Tibial artery (tissue), 4 donors: ENCODE measurements around the gene ENPP3.
A peak's percentile ranks its signal among the peaks of the same experiment; 100 is the strongest.

Source experiments
- DNase-seq, 2 donors: peaks; one replicate each; pipeline ENCODE4 v3.0.0-alpha.2; 2019
- H3K27ac ChIP-seq, 2 donors: fragments of 200-600 bp; sonication (generic) in 1 of 2; 1 replicate in 1 of 2; 2 replicates in 1 of 2; pipeline ENCODE4 v1.5.1; 2018 to 2019; ENCODE audit warnings: mild to moderate bottlenecking in 1 of 2
- H3K27me3 ChIP-seq, 2 donors: fragments of 200-600 bp; sonication (generic) in 1 of 2; one replicate each; pipeline versions ENCODE4 v1.5.1 to v1.6.0; 2016 to 2019
- H3K36me3 ChIP-seq, 3 donors: fragments of 200-600 bp; sonication (generic) in 2 of 3; one replicate each; pipeline ENCODE4 v1.5.1; 2016 to 2019; ENCODE audit warnings: mild to moderate bottlenecking in 2 of 3
- H3K4me1 ChIP-seq, 4 donors: fragments of 200-600 bp; sonication (generic) in 2 of 4; 1 replicate in 3 of 4; 2 replicates in 1 of 4; pipeline ENCODE4 v1.5.1; 2016 to 2019
- H3K4me3 ChIP-seq, 2 donors: fragments of 200-600 bp; sonication (generic) in 1 of 2; 1 replicate in 1 of 2; 2 replicates in 1 of 2; pipeline ENCODE4 v1.5.1; 2018 to 2019; ENCODE audit warnings: mild to moderate bottlenecking in 2 of 2
- H3K9me3 ChIP-seq, 3 donors: fragments of 200-600 bp; sonication (generic) in 1 of 3; one replicate each; pipeline ENCODE4 v1.5.1; 2016 to 2019
- intact Hi-C: fragments of 100-400 bp; cut with DNase I; formaldehyde crosslinking; loops from one replicate; pipeline ENCODE4 v1.15.0; 2023; ENCODE audit warnings: low total_unique reads
- TF ChIP-seq, protein P1 (sequence below), 2 experiments: fragments of 200-600 bp in 1 of 2; fragments of 450-650 bp in 1 of 2; IDR thresholded peaks; one replicate each; pipeline ENCODE4 v1.5.1; 2017 to 2019; ENCODE audit warnings: antibody characterized with exemption in 2 of 2, mild to moderate bottlenecking in 1 of 2, moderate library complexity in 1 of 2

ENPP3 gene

DNA sequence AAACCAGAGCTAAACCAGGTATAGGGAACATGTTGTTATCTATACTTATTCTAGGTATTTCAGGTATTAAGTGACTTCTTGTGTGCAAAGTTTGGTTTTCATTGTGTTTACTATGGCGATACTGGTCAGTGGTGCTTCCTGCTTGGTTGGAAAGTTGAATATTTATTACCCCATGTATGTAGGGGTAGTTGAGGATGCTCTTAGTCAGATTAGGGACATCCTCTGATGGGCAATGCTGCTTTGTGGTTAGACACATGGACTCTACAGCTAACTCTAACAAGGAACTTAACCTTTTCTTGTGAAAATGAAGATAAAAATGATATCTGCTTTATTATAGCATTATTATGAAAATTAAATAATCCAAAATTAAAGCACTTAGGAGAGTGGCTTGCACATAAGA, 126.6 kb downstream of the ENPP3 start:
- Histone ChIP-seq H3K27ac (no peak overlapping the region), H3K27me3 (no peaks in the 10 kb centered on the region), H3K4me3 (no peak overlapping the region), H3K36me3 (no peaks in the 10 kb centered on the region), H3K4me1 (peaks cover 0 to 42% (median 12%) of the 10 kb centered on the region in 4 donors), H3K9me3 (no peaks in the 10 kb centered on the region)
- TF ChIP-seq, protein P1, sequence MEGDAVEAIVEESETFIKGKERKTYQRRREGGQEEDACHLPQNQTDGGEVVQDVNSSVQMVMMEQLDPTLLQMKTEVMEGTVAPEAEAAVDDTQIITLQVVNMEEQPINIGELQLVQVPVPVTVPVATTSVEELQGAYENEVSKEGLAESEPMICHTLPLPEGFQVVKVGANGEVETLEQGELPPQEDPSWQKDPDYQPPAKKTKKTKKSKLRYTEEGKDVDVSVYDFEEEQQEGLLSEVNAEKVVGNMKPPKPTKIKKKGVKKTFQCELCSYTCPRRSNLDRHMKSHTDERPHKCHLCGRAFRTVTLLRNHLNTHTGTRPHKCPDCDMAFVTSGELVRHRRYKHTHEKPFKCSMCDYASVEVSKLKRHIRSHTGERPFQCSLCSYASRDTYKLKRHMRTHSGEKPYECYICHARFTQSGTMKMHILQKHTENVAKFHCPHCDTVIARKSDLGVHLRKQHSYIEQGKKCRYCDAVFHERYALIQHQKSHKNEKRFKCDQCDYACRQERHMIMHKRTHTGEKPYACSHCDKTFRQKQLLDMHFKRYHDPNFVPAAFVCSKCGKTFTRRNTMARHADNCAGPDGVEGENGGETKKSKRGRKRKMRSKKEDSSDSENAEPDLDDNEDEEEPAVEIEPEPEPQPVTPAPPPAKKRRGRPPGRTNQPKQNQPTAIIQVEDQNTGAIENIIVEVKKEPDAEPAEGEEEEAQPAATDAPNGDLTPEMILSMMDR (IDR thresholded peaks at IDR 0.05): no peak
- DNase-seq: no peak
- intact Hi-C loops: no loop called here

DNA sequence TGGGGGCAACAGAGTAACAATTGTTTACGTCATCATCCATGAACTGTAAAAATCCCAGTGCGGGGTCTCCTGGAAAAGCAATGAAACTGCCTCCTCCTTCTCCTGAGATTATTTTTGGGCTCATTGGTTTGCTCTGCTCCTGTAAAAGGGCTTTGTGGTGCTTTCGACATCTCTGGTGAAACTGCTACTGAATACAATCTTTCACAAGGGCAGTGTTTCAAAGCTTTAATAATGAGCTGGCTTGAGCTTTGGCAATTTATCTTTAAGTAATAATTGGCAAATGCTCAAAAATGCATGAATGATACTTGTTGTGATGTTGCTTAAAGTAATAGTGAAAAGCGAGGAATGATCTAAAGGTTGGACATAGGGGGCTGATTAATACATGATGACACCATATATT, 127.2 kb downstream of the ENPP3 start:
- Histone ChIP-seq H3K27ac (no peak overlapping the region), H3K4me1 (peaks cover 0 to 42% (median 12%) of the 10 kb centered on the region in 4 donors), H3K27me3 (no peaks in the 10 kb centered on the region), H3K9me3 (no peaks in the 10 kb centered on the region), H3K4me3 (no peak overlapping the region), H3K36me3 (no peaks in the 10 kb centered on the region)
- TF ChIP-seq, protein P1 (IDR thresholded peaks at IDR 0.05): no peak
- intact Hi-C loops: no loop called here
- DNase-seq: no peak

DNA sequence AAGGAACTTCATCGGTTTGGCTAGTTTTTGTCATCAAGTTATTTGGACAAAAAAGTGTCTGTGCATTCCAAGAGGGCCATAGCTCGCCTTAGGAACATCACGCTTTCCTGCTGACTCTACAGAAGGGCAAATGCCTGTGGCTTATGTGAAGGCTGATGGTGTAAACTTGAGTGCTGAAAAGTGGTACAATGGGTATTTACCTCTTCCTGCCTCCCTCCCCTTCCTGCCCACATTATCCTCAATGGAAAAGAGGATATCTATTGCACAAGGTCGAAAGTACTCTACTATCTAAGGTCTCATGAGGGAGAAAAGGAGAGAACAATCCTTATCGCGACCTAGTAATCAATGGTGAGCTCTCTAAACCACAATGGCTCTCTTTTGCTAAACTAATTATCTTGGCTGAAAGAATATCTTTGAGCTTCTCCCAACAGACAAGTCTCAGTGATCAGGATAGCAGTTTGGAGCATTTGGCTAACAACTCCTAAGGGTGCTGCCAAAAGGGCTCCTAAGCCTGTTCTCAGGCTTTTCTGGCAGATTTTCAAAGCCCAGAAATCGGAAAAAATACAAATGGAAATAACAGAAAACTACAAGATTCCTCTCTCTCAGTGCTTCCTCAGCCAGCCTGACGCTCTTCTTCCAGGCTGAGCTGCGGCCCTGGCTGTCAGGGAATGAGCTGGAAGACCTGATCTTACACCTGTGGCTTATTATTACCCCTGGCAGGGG, 128.1 kb downstream of the ENPP3 start:
- Histone ChIP-seq H3K36me3 (no peaks in the 10 kb centered on the region), H3K27me3 (no peaks in the 10 kb centered on the region), H3K4me1 (peaks cover 0 to 35% (median 10%) of the 10 kb centered on the region in 4 donors), H3K4me3 (no peak overlapping the region), H3K27ac (peak overlapping the region; percentile 42 to 49), H3K9me3 (no peaks in the 10 kb centered on the region)
- no peak for DNase-seq
- TF ChIP-seq, protein P1 (IDR thresholded peaks at IDR 0.05): no peak
- intact Hi-C loops: no loop called here

DNA sequence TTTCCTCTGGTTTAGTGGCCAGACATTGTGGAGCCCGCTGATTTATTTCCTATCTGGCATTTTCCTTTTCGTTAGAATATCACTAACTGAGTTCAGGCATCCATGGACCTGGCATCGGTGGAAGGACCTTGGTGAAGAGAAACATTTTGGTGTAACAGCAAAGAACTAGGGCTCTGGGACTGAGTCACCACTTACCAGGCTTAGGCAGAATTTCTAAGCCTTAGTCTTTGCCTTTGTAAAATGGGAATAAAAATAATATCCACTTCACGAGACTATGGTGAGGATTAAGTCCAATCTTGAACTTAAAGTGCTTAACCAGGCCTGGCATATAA, 128.7 kb downstream of the ENPP3 start:
- Histone ChIP-seq H3K9me3 (no peaks in the 10 kb centered on the region), H3K4me1 (peaks cover 0 to 35% (median 14%) of the 10 kb centered on the region in 4 donors), H3K27me3 (no peaks in the 10 kb centered on the region), H3K36me3 (no peaks in the 10 kb centered on the region), H3K27ac (peak overlapping the region; percentile 42 to 49), H3K4me3 (no peak overlapping the region)
- intact Hi-C loops: no loop called here
- DNase-seq: no peak
- TF ChIP-seq, protein P1 (IDR thresholded peaks at IDR 0.05): no peak

DNA sequence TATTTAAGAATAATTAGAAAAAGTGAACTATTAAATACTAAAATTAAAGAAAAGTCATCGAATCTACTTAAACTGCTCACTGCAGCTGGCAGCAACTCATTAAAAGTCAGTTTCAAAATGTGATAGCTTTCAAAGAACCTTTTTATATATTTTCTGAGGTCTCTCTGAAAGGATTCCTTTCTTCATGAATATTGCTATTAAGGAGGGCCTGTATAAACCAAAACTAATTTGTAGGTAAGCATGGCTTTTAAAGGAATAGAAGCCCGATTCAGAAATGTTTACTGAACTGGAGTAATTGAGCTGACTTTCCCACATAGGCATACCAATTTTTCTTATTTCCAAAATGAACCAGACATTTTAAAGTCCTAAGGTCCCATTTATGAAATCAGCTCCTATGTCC, 129.5 kb downstream of the ENPP3 start:
- Histone ChIP-seq H3K27ac (peak overlapping the region in 1 of 2 donors; percentile 49), H3K9me3 (no peaks in the 10 kb centered on the region), H3K4me3 (no peak overlapping the region), H3K36me3 (no peaks in the 10 kb centered on the region), H3K27me3 (no peaks in the 10 kb centered on the region), H3K4me1 (peaks cover 0 to 40% (median 21%) of the 10 kb centered on the region in 4 donors)
- DNase-seq: no peak
- intact Hi-C loops: no loop called here
- TF ChIP-seq, protein P1 (IDR thresholded peaks at IDR 0.05): no peak
